Body of pancreas (tissue), 4 donors: ENCODE results near the gene TNFRSF9. TPM values are rescaled to one million over a fixed set of nuclear protein-coding genes. Genes with fewer than 3 reads are reported as not detected.

Experiments
- ATAC-seq: fragments of 150-250 bp; one replicate; pipeline ENCODE4 v1.9.1; 2016
- DNase-seq, 4 donors: peaks; one replicate each; pipeline ENCODE4 v3.0.0-alpha.2; 2019
- H3K27ac ChIP-seq, 4 donors: fragments of 200-600 bp; sonication (generic); 1 replicate in 3 of 4; 2 replicates in 1 of 4; pipeline versions ENCODE4 v1.5.1 to v1.6.1; 2016 to 2019; ENCODE audit warnings: mild to moderate bottlenecking in 1 of 4, mixed read lengths in 1 of 4, moderate library complexity in 1 of 4
- H3K27me3 ChIP-seq, 2 donors: fragments of 200-600 bp; sonication (generic); one replicate each; pipeline ENCODE4 v1.6.0; 2016; ENCODE audit warnings: mild to moderate bottlenecking in 1 of 2
- H3K36me3 ChIP-seq, 2 donors: fragments of 200-600 bp; sonication (generic); replicated peaks in 1 of 2; 2 replicates each; pipeline ENCODE4 v1.5.1; 2016; ENCODE audit warnings: low read depth in 2 of 2; ENCODE audit not compliant: insufficient read depth in 1 of 2
- H3K4me1 ChIP-seq: fragments of 200-600 bp; sonication (generic); one replicate; pipeline ENCODE4 v1.6.0; 2016
- H3K4me3 ChIP-seq, 2 donors: fragments of 200-600 bp; sonication (generic); 1 replicate in 1 of 2; 2 replicates in 1 of 2; pipeline ENCODE4 v1.5.1; 2016 to 2019
- H3K9me3 ChIP-seq, 3 donors: fragments of 200-600 bp; sonication (generic); 1 replicate in 2 of 3; 2 replicates in 1 of 3; pipeline ENCODE4 v1.5.1; 2016
- CTCF ChIP-seq, 7 experiments: fragments of 450-650 bp in 4 of 7; fragments of 200-600 bp in 3 of 7; sonication (generic) in 3 of 7; IDR thresholded peaks; one replicate each; pipeline ENCODE4 v1.5.1; 2016 to 2019; ENCODE audit warnings: antibody characterized with exemption in 7 of 7
- POLR2A ChIP-seq, 3 donors: fragments of 450-650 bp; IDR thresholded peaks; one replicate each; pipeline ENCODE4 v1.6.1; 2016; ENCODE audit warnings: antibody characterized with exemption in 3 of 3, mild to moderate bottlenecking in 2 of 3
- WGBS, 2 donors: methylation state at CpG; one replicate each; pipeline ENCODE4 v1.1.5; 2017; 5-methylcytosine and 5-hydroxymethylcytosine counted together
- intact Hi-C: fragments of 100-400 bp; cut with DNase I; formaldehyde crosslinking; loops from one replicate; pipeline ENCODE4 v1.15.1; 2023
- total RNA-seq, 2 donors: library from RNA; depleted of rRNA; stranded (reverse); fragments of >200 nt; gene quantifications; one replicate each; pipeline ENCODE4 v1.1.0, GENCODE V29; 2016

Gene TNFRSF9
- total RNA-seq, 2 donors from 2014 or later: under 0.01 TPM; not detected in 1

- H3K4me1 ChIP-seq: peaks cover 8% of the 10 kb centered on the region
- DNase-seq: no peak
- 82 to 83% methylated on average over 15 of the region's 15 CpGs for WGBS, 2 donors
- no peaks in the 10 kb centered on the region for H3K27me3 ChIP-seq
- no peak overlapping the region for H3K4me3 ChIP-seq
- no peak overlapping the region for H3K27ac ChIP-seq
- H3K9me3 ChIP-seq: no peaks in the 10 kb centered on the region
- H3K36me3 ChIP-seq: peaks cover 0 to 18% of the 10 kb centered on the region in 2 donors
- intact Hi-C loops: no loop called here
- no peak for ATAC-seq
- TF ChIP-seq CTCF (IDR thresholded peaks at IDR 0.05) (no peak), POLR2A (IDR thresholded peaks at IDR 0.05) (no peak)
Observed at GRCh38 chr1:7985851-7986612, 45.4 kb upstream of the TNFRSF9 start.

DNA sequence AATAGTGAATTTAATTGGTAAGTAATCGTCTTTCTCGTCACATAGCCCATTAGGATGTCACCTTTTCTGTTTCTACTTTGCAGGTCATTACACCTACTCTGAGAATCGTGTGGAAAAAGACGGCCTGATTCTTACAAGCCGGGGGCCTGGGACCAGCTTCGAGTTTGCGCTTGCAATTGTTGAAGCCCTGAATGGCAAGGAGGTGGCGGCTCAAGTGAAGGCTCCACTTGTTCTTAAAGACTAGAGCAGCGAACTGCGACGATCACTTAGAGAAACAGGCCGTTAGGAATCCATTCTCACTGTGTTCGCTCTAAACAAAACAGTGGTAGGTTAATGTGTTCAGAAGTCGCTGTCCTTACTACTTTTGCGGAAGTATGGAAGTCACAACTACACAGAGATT lies 44.2 kb upstream of the TNFRSF9 start:
- WGBS, 2 donors: 89 to 94% methylated on average over 15 of the region's 15 CpGs
- no peaks in the 10 kb centered on the region for H3K9me3 ChIP-seq
- TF ChIP-seq POLR2A (IDR thresholded peaks at IDR 0.05): no peak
- no peak for TF ChIP-seq CTCF (IDR thresholded peaks at IDR 0.05)
- intact Hi-C loops: loop anchor here (5.0 kb wide), 1 partner anchor 332 kb away; the partner anchor contains the start of gene SLC45A1
- H3K36me3 ChIP-seq: peaks cover 0 to 22% of the 10 kb centered on the region in 2 donors
- ATAC-seq: no peak
- H3K27me3 ChIP-seq: no peaks in the 10 kb centered on the region
- no peak overlapping the region for H3K27ac ChIP-seq
- peaks cover 8% of the 10 kb centered on the region for H3K4me1 ChIP-seq
- no peak overlapping the region for H3K4me3 ChIP-seq
- no peak for DNase-seq

DNA sequence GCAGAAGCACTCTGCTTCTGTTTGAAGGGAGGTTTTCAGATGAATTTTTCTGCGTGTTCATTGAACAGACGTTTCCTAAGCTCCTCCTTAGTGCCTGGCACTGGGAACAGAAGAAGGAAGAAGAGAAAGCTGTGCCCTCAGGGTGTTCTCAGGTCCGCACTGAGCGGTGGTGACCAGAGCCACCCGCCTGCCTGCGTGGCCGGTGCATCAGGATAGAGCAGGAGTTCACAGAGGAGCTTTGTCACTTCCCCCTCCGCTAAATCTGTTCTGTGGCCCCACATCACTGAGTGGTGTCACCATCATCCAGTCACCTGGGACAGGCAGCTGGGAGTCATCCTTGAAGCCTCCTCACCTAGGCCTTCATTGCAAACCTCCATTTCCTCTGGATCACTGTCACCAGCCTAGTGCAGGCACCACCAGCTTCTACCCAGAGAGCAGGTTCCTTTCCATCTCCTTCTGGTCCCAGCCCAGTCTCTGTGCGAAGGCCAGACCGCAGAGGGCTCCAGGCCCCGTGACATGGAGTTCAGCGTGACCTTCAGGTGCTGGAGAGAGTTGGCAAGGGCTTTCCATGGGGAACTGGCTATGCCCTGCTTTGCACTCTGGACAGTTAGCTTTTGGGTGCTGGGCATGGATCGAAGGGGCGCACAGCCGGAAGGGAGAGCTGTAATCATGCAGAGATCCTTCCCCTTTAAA lies 42.6 kb upstream of the TNFRSF9 start:
- 79 to 82% methylated on average over 15 of the region's 15 CpGs for WGBS, 2 donors
- TF ChIP-seq POLR2A (IDR thresholded peaks at IDR 0.05) (no peak), CTCF (IDR thresholded peaks at IDR 0.05) (no peak)
- Histone ChIP-seq H3K9me3 (no peaks in the 10 kb centered on the region), H3K4me3 (no peak overlapping the region), H3K4me1 (peaks cover 8% of the 10 kb centered on the region), H3K27ac (no peak overlapping the region), H3K36me3 (peaks cover 0 to 31% of the 10 kb centered on the region in 2 donors), H3K27me3 (no peaks in the 10 kb centered on the region)
- DNase-seq (no peak), ATAC-seq (no peak)
- intact Hi-C loops: loop anchor here (5.0 kb wide), 1 partner anchor 334 kb away; the partner anchor contains the start of gene SLC45A1

GRCh38 chr1:7980984-7981383 lies 40.3 kb upstream of the TNFRSF9 start:
- WGBS, 2 donors: 70 to 90% methylated on average over 7 of the region's 7 CpGs
- Histone ChIP-seq H3K36me3 (peaks cover 0 to 30% of the 10 kb centered on the region in 2 donors), H3K27ac (no peak overlapping the region), H3K4me1 (peaks cover 8% of the 10 kb centered on the region), H3K4me3 (no peak overlapping the region), H3K27me3 (no peaks in the 10 kb centered on the region), H3K9me3 (no peaks in the 10 kb centered on the region)
- DNase-seq (no peak), ATAC-seq (no peak)
- intact Hi-C loops: loop anchor here (5.0 kb wide), 1 partner anchor 336 kb away; the partner anchor contains the start of gene SLC45A1
- TF ChIP-seq CTCF (IDR thresholded peaks at IDR 0.05) (no peak), POLR2A (IDR thresholded peaks at IDR 0.05) (no peak)
